ENCODE measurements around the gene PPBP. TPM values are rescaled to one million over a fixed set of nuclear protein-coding genes. Genes with fewer than 3 reads are reported as not detected.

Gene PPBP
- total RNA-seq, 1 donor from 2014 or later: 0.33 TPM

GRCh38 chr4:73945674-73946449, 42.1 kb downstream of the PPBP start:
- Mint-ChIP-seq H3K4me3 (no peak overlapping the region), H3K27ac (no peak overlapping the region), H3K27me3 (peaks cover 24% of the 10 kb centered on the region), H3K4me1 (no peaks in the 10 kb centered on the region), H3K9me3 (no peaks in the 10 kb centered on the region), H3K36me3 (ENCODE audit: low read depth) (no peaks in the 10 kb centered on the region)
- intact Hi-C loops (cut with micrococcal nuclease): no loop called here
- ATAC-seq (ENCODE audit: low read depth): no peak
- CTCF ChIA-PET: no interaction called here
- POLR2A ChIA-PET: no interaction called here
- no peak for DNase-seq
- no peak for TF ChIP-seq CTCF (IDR thresholded peaks at IDR 0.05)

- ChIA-PET POLR2A (no interaction called here), CTCF (no interaction called here)
- no peak for ATAC-seq (ENCODE audit: low read depth)
- Mint-ChIP-seq H3K36me3 (ENCODE audit: low read depth) (no peaks in the 10 kb centered on the region), H3K9me3 (no peaks in the 10 kb centered on the region), H3K27me3 (peaks cover 24% of the 10 kb centered on the region), H3K27ac (no peak overlapping the region), H3K4me1 (no peaks in the 10 kb centered on the region), H3K4me3 (no peak overlapping the region)
- no peak for DNase-seq
- TF ChIP-seq CTCF (IDR thresholded peaks at IDR 0.05): no peak
- intact Hi-C loops (cut with micrococcal nuclease): no loop called here
These were observed 42.9 kb downstream of the PPBP start for GRCh38 chr4:73945140-73945539.

- Mint-ChIP-seq H3K27ac (no peak overlapping the region), H3K27me3 (peaks cover 24% of the 10 kb centered on the region)
- POLR2A ChIA-PET: no interaction called here
These were observed 43.7 kb downstream of the PPBP start for GRCh38 chr4:73944061-73944875.

GRCh38 chr4:73943555-73943954, 44.4 kb downstream of the PPBP start:
- no peaks in the 10 kb centered on the region for H3K36me3 Mint-ChIP-seq (ENCODE audit: low read depth)
- ATAC-seq (ENCODE audit: low read depth) (no peak), DNase-seq (no peak)
- CTCF ChIA-PET: no interaction called here
- no peak overlapping the region for H3K4me3 Mint-ChIP-seq
- no peak for TF ChIP-seq CTCF (IDR thresholded peaks at IDR 0.05)
- peaks cover 24% of the 10 kb centered on the region for H3K27me3 Mint-ChIP-seq
- no peaks in the 10 kb centered on the region for H3K9me3 Mint-ChIP-seq
- H3K4me1 Mint-ChIP-seq: no peaks in the 10 kb centered on the region
- POLR2A ChIA-PET: no interaction called here
- intact Hi-C loops (cut with micrococcal nuclease): no loop called here
- no peak overlapping the region for H3K27ac Mint-ChIP-seq

More at GRCh38 chr4:73944061-73944875, 43.7 kb downstream of the PPBP start:
- no peak for ATAC-seq (ENCODE audit: low read depth)
- CTCF ChIA-PET: no interaction called here
- Mint-ChIP-seq H3K9me3 (no peaks in the 10 kb centered on the region), H3K36me3 (ENCODE audit: low read depth) (no peaks in the 10 kb centered on the region), H3K4me3 (no peak overlapping the region), H3K4me1 (no peaks in the 10 kb centered on the region)
- TF ChIP-seq CTCF (IDR thresholded peaks at IDR 0.05): no peak
- intact Hi-C loops (cut with micrococcal nuclease): no loop called here
- no peak for DNase-seq

- H3K27ac Mint-ChIP-seq: no peak overlapping the region
- H3K9me3 Mint-ChIP-seq: no peaks in the 10 kb centered on the region
- TF ChIP-seq CTCF (IDR thresholded peaks at IDR 0.05): no peak
- no peaks in the 10 kb centered on the region for H3K4me1 Mint-ChIP-seq
- POLR2A ChIA-PET: no interaction called here
- ATAC-seq (ENCODE audit: low read depth): no peak
- H3K4me3 Mint-ChIP-seq: no peak overlapping the region
- no peak for DNase-seq
- CTCF ChIA-PET: no interaction called here
- intact Hi-C loops (cut with micrococcal nuclease): no loop called here
- no peaks in the 10 kb centered on the region for H3K36me3 Mint-ChIP-seq (ENCODE audit: low read depth)
- H3K27me3 Mint-ChIP-seq: no peaks in the 10 kb centered on the region
These were observed 51.0 kb downstream of the PPBP start for GRCh38 chr4:73936969-73937368.
